Stimulated activated CD4-positive, alpha-beta T cell treated with anti-CD3 and anti-CD28 coated beads, Interleukin-1b, Interleukin-23, amount 100 ng/mL, for 1 hour (primary cell): ENCODE results near the gene TRIM22.

ENCODE experiments used
- DNase-seq, 2 donors: peaks; one replicate each; pipeline ENCODE4 v3.0.0-alpha.2; 2020; ENCODE audit warnings: low read depth in 2 of 2

TRIM22 gene

DNA sequence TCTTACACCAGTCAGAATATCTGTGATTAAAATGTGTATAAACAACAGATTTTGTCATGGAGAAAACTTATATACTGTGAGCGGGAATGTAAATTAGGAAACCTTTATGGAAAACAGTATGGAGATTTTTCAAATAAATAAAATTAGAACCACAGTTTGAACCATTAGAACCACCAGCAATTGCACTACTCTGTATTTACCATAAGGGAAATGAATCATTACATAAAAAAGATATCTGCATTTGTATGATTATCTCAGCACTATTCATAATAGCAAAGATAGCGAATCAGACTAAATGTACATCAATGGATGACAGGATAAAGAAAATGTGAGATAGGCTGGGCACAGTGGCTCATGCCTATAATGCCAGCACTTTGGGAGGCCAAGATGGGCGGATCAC is 57.0 kb downstream of the TRIM22 start:
- no peak for DNase-seq

DNA sequence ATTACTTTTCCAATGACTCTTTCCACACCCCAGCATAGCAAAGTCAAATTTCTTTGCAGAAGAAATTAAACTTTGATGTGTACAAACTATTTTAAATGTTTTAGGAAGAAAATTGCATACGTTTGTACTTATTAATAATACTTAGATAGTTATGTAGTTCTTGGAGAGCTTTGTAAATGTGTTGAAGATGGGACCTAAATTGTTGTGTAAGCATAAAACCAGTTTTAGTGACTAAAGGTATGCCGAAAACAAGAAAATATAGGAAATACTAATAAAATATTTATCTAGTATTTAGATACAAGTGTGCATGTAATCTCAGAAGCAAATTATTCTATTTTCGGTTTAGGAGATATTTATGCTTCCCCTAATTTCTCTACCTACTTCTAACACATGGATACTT is 60.2 kb downstream of the TRIM22 start:
- DNase-seq = no peak

DNA sequence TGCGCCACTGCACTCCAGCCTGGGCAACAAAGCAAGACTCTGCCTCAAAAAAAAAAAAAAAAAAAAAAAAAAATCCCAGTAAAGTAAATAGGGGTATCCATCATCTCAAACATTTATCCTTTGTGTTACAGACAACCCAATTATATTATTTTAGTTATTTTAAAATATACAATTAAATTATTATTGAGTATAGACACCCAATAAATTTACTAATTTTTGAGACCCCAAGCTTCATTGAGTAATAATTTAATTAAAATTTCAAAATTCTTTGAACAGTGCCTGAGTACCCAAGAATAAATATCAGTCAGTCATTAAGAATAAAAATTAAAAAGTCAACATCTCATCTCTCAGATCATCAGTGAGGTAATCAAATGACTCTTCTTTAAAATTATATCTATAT is 64.4 kb downstream of the TRIM22 start, which contains the start of gene OR52N4:
Gene OR52N4, plus strand, starts transcription at position 301 of the 400 bp plus-strand sequence. CDS start 498 bp downstream, outside the sequence.
- no peak for DNase-seq
